HG03457 (cell line): ENCODE data around the gene IRF2.
"Not testable (repeated sequence)": the region's sequence is repeated elsewhere in the genome, so short reads cannot be mapped to it uniquely, and the experiment has no call there.

Experiments
- ATAC-seq: cut with Tn5 transposase; IDR thresholded peaks from one replicate; pipeline ENCODE4 v1.9.1; 2021; ENCODE audit warnings: moderate number of reproducible peaks; ENCODE audit not compliant: unreplicated experiment

Gene IRF2

GRCh38 chr4:184392748-184393559 lies 81.4 kb downstream of the IRF2 start:
- no peak for ATAC-seq

- ATAC-seq = no peak
Measured at GRCh38 chr4:184392316-184392715, 82.0 kb downstream of the IRF2 start.

- ATAC-seq = no peak
Measured at GRCh38 chr4:184389978-184390900, 84.1 kb downstream of the IRF2 start.

GRCh38 chr4:184388106-184388505 lies 86.2 kb downstream of the IRF2 start:
- no peak for ATAC-seq

GRCh38 chr4:184387351-184387750 lies 87.0 kb downstream of the IRF2 start:
- no peak for ATAC-seq

- ATAC-seq = no peak
Measured at GRCh38 chr4:184386271-184386781, 88.0 kb downstream of the IRF2 start.

- ATAC-seq = no peak
Measured at GRCh38 chr4:184385705-184386141, 88.6 kb downstream of the IRF2 start.

GRCh38 chr4:184384810-184385557 lies 89.4 kb downstream of the IRF2 start:
- ATAC-seq = peak; percentile 18

- peak; percentile 85 for ATAC-seq
Measured at GRCh38 chr4:184384056-184384809, 90.1 kb downstream of the IRF2 start.

GRCh38 chr4:184383497-184384055 lies 90.8 kb downstream of the IRF2 start:
- no peak for ATAC-seq

GRCh38 chr4:184382189-184382846 lies 92.0 kb downstream of the IRF2 start:
- ATAC-seq = no peak

GRCh38 chr4:184380707-184381106 lies 93.6 kb downstream of the IRF2 start:
- no peak for ATAC-seq

- not testable (repeated sequence) for ATAC-seq
Measured at GRCh38 chr4:184380214-184380613, 94.1 kb downstream of the IRF2 start.

- no peak for ATAC-seq
Measured at GRCh38 chr4:184376923-184377322, 97.4 kb downstream of the IRF2 start.

GRCh38 chr4:184376126-184376838 lies 98.1 kb downstream of the IRF2 start:
- no peak for ATAC-seq

- ATAC-seq = not testable (repeated sequence)
Measured at GRCh38 chr4:184375623-184376022, 98.7 kb downstream of the IRF2 start.

- ATAC-seq = no peak
Measured at GRCh38 chr4:184375027-184375426, 99.3 kb downstream of the IRF2 start.

GRCh38 chr4:184373886-184374405 lies 100.4 kb downstream of the IRF2 start:
- no peak for ATAC-seq
